Right hindlimb (tissue), 1 donor: ENCODE results near the gene TREML4.

Experiments used
- DNase-seq: peaks from one replicate; pipeline ENCODE4 v3.0.0-alpha.2; 2018

Gene TREML4

DNA sequence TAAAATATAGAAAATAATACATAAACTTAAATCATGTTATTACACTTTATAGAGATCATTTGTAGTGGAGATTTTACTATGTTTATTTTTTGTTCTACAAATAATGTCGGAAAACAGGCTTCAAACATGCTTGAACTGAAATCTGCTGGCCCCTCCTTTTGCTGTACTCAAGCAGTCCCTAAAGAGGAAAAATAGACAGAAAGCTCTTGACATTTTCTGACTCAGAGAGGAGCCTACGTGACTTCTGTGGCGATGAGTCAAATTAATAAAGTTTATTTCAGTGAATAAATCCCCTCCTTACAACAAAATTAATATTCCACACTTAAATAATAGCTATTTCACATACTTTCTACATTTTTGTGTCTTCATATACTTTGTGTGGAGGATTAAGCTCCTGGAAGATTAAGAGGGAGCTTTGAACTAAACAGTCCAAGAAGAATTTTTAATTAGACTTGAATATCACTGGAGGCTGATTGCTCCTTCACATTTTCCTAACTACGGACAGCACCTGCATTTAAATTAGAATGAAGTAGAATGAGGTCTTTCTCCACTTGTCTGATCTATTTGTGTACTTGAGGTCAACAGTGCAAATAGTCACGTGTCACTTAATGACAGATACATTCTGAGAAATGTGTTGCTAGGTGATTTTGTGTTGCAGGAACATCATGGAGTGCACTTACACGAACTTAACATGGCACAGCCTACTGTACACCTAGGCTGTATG, 60.0 kb downstream of the TREML4 start:
- DNase-seq: no peak
